HG03378 (cell line): ENCODE data around the gene ASGR1.
A peak's percentile ranks its signal among the peaks of the same experiment; 100 is the strongest.
"Not testable (repeated sequence)": the region's sequence is repeated elsewhere in the genome, so short reads cannot be mapped to it uniquely, and the experiment has no call there.

Source experiments
- ATAC-seq: cut with Tn5 transposase; IDR thresholded peaks from one replicate; pipeline ENCODE4 v1.9.1; 2021; ENCODE audit warnings: mild to moderate bottlenecking, moderate library complexity; ENCODE audit not compliant: unreplicated experiment

ASGR1 gene

GRCh38 chr17:7168841-7169564, 10.2 kb downstream of the ASGR1 start:
- ATAC-seq, result not testable (repeated sequence)

DNA sequence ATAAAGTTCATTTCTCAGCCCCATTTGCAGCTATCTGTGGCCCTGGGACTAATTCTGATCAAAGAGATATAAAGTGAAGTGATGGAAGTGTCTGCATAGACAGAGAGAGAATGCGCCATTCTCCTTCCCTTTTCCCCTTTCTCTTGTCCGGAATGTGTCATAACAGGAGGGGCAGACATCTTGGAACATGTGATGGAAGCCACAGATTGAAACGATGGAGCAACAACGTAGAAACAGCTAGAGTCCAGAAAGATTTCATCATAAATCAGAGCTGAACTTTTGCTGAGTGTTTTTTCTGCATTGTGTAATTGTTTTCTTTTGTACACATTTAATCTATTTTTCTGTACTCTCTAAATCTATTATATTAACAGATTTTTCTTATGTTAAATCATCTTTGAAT, 11.3 kb downstream of the ASGR1 start:
- no peak for ATAC-seq

DNA sequence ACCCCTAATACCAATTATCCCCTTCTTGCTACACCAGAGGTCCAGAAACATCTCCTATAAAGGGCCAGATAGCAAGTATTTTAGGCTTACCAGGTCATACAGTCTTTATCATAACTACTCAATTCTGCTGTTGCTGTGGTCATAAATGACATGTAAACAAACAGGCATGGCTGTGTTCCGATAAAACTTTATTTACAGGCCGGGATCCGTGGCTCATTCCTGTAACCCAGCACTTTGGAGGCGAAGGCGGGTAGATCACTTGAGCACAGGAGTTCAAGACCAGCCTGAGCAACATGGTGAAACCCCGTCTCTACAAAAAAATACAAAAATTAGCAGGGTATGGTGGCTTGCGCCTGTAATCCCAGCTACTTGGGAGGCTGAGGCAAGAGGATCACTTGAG, 12.3 kb downstream of the ASGR1 start:
- no peak for ATAC-seq

GRCh38 chr17:7159571-7159970, 19.6 kb downstream of the ASGR1 start:
- not testable (repeated sequence) for ATAC-seq

- not testable (repeated sequence) for ATAC-seq
These were observed 20.7 kb downstream of the ASGR1 start for GRCh38 chr17:7158424-7158823.

DNA sequence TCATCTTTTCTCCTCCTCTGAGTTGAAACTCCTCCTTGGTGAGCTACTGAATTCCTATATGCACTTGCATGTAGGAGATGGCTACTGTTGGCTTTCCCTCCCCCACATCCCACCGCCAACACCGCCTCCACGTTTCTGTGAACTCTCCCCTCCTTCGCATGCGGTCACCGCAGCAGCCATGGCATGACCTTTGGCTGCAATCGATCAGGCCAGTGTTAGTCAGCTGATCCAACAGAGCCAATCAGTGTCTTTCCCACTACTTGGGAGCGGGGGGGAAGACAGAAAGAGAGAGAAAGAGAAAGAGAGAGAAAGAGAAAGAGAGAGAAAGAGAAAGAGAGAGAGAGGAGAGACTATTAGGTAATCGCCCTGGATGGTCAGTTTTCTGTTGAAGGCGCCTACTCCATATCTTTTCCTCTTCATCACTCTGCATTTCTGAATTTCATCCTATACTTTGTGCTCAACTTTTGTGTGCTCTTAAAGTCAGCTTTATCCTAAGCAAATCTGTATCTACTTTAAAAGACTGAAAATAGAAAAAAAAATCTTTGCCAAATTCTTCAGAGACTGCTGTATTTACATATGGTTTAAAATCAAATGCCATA, 22.7 kb downstream of the ASGR1 start:
- no peak for ATAC-seq

DNA sequence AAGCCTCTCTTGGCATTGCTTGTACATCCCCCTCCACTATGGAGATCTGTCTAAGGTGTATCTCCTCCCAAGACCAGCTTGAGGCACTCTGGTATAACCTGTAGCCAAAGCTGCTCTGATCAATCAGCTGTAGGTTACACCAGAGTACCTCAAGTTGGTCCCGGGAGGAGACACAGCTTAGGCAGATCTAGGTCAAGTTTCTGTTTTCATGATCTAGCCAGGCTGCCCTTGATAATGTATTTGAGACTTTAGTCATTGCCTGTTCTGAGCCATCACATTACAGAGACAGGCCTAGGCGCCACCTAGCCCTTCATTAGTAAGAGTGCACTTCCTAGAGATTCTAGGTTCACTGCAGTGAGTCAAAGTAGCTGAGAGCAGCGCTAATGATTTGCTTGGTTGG, 31.4 kb downstream of the ASGR1 start:
- ATAC-seq, result no peak

DNA sequence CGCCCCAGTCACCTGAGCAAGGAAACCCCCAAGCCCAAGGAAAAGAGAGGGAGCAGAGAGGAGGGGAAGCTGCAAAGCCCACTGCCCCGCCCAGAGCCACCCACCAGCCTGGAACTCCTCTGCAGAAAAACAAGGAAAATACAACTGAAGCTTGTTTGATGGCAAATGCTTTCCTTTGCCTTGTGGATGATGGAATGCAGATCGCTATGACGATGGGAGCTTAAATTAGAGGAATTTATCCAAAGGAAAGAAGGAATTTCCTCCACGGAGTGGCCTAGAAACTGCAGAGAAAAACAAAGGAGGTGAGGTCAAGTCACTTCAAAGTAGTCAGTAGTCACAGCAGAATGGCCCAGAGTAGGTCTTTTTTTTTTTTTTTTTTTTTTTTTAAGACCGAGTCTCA, 33.1 kb downstream of the ASGR1 start:
- no peak for ATAC-seq

- ATAC-seq, result no peak
These were observed 35.0 kb downstream of the ASGR1 start for GRCh38 chr17:7144213-7144612.

DNA sequence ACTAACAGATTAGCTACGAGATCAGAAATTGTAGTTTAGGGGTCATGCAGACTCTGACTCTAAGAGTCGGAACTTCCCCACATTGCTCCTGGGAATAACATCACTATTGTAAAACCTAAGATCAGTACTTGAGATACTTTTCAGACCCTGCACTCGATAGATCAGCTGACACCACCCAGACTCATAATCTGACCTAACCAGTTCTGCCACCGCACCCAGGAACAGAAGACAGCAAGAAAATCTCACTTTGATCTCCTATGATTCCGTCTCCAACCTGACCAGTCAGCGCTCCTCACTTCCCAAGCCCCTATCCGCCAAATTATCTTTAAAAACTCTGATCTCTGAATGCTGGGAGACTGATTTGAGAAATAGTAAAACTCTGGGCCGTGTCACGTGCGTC, 37.3 kb downstream of the ASGR1 start:
- ATAC-seq, result no peak

- ATAC-seq, result no peak
These were observed 39.8 kb downstream of the ASGR1 start for GRCh38 chr17:7139400-7139799.

DNA sequence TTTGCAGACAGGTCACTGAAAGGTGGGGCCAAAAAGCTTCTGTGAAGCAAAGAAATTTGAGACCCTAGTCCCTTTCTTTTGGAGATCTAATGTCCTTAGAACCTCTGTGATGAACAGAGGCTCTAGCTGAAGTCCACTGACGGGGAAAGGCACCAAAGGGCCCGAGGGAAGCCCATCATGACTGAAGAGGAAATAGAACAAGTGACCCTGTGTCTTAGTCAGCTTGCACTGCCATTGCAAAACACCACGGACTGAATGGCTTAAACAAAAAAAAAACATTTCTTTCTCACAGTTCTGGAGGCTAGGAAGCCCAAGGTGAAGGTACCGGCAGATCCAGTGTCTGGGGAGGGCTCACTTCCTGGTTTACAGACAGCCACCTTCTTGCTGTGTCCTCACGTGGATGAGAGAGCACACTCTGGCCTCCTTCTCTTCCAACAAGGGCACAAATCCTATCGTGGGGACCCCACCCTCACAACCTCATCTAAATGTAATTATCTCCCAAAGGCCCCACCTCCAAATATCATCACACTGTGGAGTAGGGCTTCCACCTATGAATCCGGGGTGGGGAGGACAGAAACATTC, 40.3 kb downstream of the ASGR1 start:
- no peak for ATAC-seq

GRCh38 chr17:7137171-7137943, 41.8 kb downstream of the ASGR1 start:
- ATAC-seq, result no peak

GRCh38 chr17:7136266-7136877, 42.8 kb downstream of the ASGR1 start:
- no peak for ATAC-seq

DNA sequence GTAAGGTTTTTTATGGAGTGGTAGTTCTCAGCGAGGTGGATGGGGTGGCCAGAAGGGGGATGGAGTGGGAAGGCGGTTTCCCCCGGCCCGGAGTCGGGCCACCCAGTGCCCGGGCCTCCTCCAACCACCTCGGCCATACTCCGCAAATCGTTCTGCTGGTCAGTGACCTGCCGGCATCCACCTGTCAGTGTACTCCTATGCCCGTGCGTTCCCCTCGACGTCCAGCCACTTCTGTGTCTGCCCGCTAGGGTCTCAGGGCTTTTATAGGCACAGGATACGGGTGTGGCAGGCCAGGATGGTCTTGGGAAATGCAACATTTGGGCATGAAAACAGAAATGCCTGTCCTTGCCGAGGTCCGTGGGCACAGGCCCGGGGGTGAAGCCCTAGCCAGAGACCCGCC, 45.3 kb downstream of the ASGR1 start:
- no peak for ATAC-seq

GRCh38 chr17:7133424-7133823, 45.7 kb downstream of the ASGR1 start:
- no peak for ATAC-seq

DNA sequence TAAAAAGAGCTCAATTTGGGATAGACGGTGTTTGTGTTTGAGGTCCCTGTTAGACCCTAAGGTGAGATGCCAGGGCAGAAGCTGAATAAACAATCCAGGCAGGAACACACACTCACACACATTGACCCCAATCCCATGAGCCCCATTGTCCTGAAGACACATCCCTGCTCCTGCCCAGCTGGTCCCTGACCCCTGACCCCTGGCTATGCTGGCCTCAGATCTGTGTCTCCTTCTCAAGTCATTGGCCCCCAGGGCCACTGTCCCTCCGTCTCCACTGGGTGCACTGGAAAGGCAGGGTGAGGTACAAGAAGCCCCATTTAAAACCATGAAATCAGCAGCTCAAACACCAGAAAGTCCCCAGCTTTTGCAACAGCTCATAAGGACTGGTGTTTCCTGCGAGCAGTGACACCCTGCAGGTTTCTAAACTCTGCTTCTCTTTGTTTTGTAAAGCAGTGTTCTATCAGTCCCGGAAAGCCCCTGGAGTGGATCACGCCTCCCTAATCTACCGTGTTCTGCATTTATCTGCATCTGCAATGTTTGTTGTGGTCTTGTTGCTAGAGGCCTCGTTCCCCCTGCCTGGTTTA, 46.6 kb downstream of the ASGR1 start:
- peak; percentile 79 for ATAC-seq

GRCh38 chr17:7131423-7131791, 47.8 kb downstream of the ASGR1 start:
- ATAC-seq, result no peak

- ATAC-seq, result no peak
These were observed 48.3 kb downstream of the ASGR1 start for GRCh38 chr17:7130621-7131422.

GRCh38 chr17:7129311-7129710, 49.9 kb downstream of the ASGR1 start:
- no peak for ATAC-seq
